ENCODE measurements around the gene CISTR.
A peak's percentile ranks its signal among the peaks of the same experiment; 100 is the strongest.
"Not testable (repeated sequence)": the region's sequence is repeated elsewhere in the genome, so short reads cannot be mapped to it uniquely, and the experiment has no call there.

The CISTR gene

GRCh38 chr12:53722450-53723041 lies 29.2 kb downstream of the CISTR start:
- H2AFZ ChIP-seq (ENCODE audit: low read length): no peak overlapping the region
- no peak overlapping the region for H3K14ac ChIP-seq (ENCODE audit: low read length)
- no peak overlapping the region for H3K23ac ChIP-seq (ENCODE audit: low read depth, low read length, poor library complexity)
- no peaks in the 10 kb centered on the region for H3K79me1 ChIP-seq (ENCODE audit: low read depth, low read length)
- no peak overlapping the region for H3K18ac ChIP-seq (ENCODE audit: low read length)
- no peak overlapping the region for H2BK5ac ChIP-seq (ENCODE audit: low read length)
- no peak overlapping the region for H2BK15ac ChIP-seq (ENCODE audit: low read length)
- no CpG with 5 or more reads among the region's 3 CpGs for WGBS, 2 donors (ENCODE audit: extremely low coverage in 2 of 2, insufficient read length in 2 of 2, insufficient replicate concordance in 1 of 2)
- no peak overlapping the region for H2BK12ac ChIP-seq (ENCODE audit: low read length)
- H3K4ac ChIP-seq (ENCODE audit: low read length): no peak overlapping the region
- peaks cover 0 to 4% of the 10 kb centered on the region in 2 donors for H3K4me1 ChIP-seq (ENCODE audit: control insufficient read depth in 2 of 2, insufficient read depth in 1 of 2, low read depth in 1 of 2, low read length in 2 of 2)
- no peak for DNase-seq (ENCODE audit: low spot score)
- no peak overlapping the region for H2AK5ac ChIP-seq (ENCODE audit: low read depth, low read length)
- no peak overlapping the region for H3K27ac ChIP-seq (replicated peaks; ENCODE audit: low read length)
- peaks cover 0 to 2% of the 10 kb centered on the region in 2 donors for H3K36me3 ChIP-seq (replicated peaks in 1 of 2; ENCODE audit: control insufficient read depth in 2 of 2, insufficient read depth in 2 of 2, low read length in 2 of 2)
- peak overlapping the region; percentile 57 for H3K9ac ChIP-seq (ENCODE audit: low read depth, low read length, poor library complexity)
- no peak overlapping the region for H3K4me2 ChIP-seq (ENCODE audit: insufficient read depth, low read length, poor library complexity, severe bottlenecking)
- H3K27me3 ChIP-seq (ENCODE audit: control insufficient read depth in 3 of 3, insufficient read depth in 3 of 3, low read depth in 1 of 3, low read length in 3 of 3): no peaks in the 10 kb centered on the region
- H3K4me3 ChIP-seq (ENCODE audit: low read length in 2 of 2): no peak overlapping the region
- H3K9me3 ChIP-seq (replicated peaks in 1 of 2; ENCODE audit: control insufficient read depth in 2 of 2, insufficient read depth in 1 of 2, low read depth in 1 of 2, low read length in 2 of 2): no peaks in the 10 kb centered on the region
- no peak overlapping the region for H4K91ac ChIP-seq (ENCODE audit: low read depth, low read length, poor library complexity)
- H4K8ac ChIP-seq (ENCODE audit: low read depth, low read length): no peak overlapping the region
- no peak overlapping the region for H2BK120ac ChIP-seq (ENCODE audit: low read depth, low read length)

- WGBS, 2 donors (ENCODE audit: extremely low coverage in 2 of 2, insufficient read length in 2 of 2, insufficient replicate concordance in 1 of 2): no CpG with 5 or more reads among the region's 1 CpG
- H3K18ac ChIP-seq (ENCODE audit: low read length): no peak overlapping the region
- H3K36me3 ChIP-seq (replicated peaks in 1 of 2; ENCODE audit: control insufficient read depth in 2 of 2, insufficient read depth in 2 of 2, low read length in 2 of 2): peaks cover 0 to 2% of the 10 kb centered on the region in 2 donors
These were observed 30.8 kb downstream of the CISTR start for GRCh38 chr12:53720946-53721345.

GRCh38 chr12:53719649-53720048 lies 32.1 kb downstream of the CISTR start:
- H3K27ac ChIP-seq (replicated peaks; ENCODE audit: low read length): no peak overlapping the region
- no peak for DNase-seq (ENCODE audit: low spot score)

More at GRCh38 chr12:53720946-53721345, 30.8 kb downstream of the CISTR start:
- H2BK12ac ChIP-seq (ENCODE audit: low read length): no peak overlapping the region
- H3K27me3 ChIP-seq (ENCODE audit: control insufficient read depth in 3 of 3, insufficient read depth in 3 of 3, low read depth in 1 of 3, low read length in 3 of 3): no peaks in the 10 kb centered on the region
- H3K9ac ChIP-seq (ENCODE audit: low read depth, low read length, poor library complexity): no peak overlapping the region
- peaks cover 0 to 1% of the 10 kb centered on the region in 2 donors for H3K4me1 ChIP-seq (ENCODE audit: control insufficient read depth in 2 of 2, insufficient read depth in 1 of 2, low read depth in 1 of 2, low read length in 2 of 2)
- no peak overlapping the region for H3K4ac ChIP-seq (ENCODE audit: low read length)
- no peak overlapping the region for H2AFZ ChIP-seq (ENCODE audit: low read length)
- H3K4me3 ChIP-seq (ENCODE audit: low read length in 2 of 2): no peak overlapping the region
- no peak overlapping the region for H2AK5ac ChIP-seq (ENCODE audit: low read depth, low read length)
- H3K27ac ChIP-seq (replicated peaks; ENCODE audit: low read length): no peak overlapping the region
- H3K4me2 ChIP-seq (ENCODE audit: insufficient read depth, low read length, poor library complexity, severe bottlenecking): no peak overlapping the region
- H3K79me1 ChIP-seq (ENCODE audit: low read depth, low read length): no peaks in the 10 kb centered on the region
- H2BK15ac ChIP-seq (ENCODE audit: low read length): no peak overlapping the region
- no peak overlapping the region for H4K91ac ChIP-seq (ENCODE audit: low read depth, low read length, poor library complexity)
- no peak overlapping the region for H3K23ac ChIP-seq (ENCODE audit: low read depth, low read length, poor library complexity)
- no peak overlapping the region for H2BK5ac ChIP-seq (ENCODE audit: low read length)
- no peak overlapping the region for H4K8ac ChIP-seq (ENCODE audit: low read depth, low read length)
- H3K9me3 ChIP-seq (replicated peaks in 1 of 2; ENCODE audit: control insufficient read depth in 2 of 2, insufficient read depth in 1 of 2, low read depth in 1 of 2, low read length in 2 of 2): no peaks in the 10 kb centered on the region
- no peak for DNase-seq (ENCODE audit: low spot score)
- H2BK120ac ChIP-seq (ENCODE audit: low read depth, low read length): no peak overlapping the region
- no peak overlapping the region for H3K14ac ChIP-seq (ENCODE audit: low read length)

GRCh38 chr12:53718567-53718966 lies 33.2 kb downstream of the CISTR start:
- not testable (repeated sequence) for H3K4me3 ChIP-seq (ENCODE audit: low read length in 2 of 2); H4K8ac ChIP-seq (ENCODE audit: low read depth, low read length); H4K91ac ChIP-seq (ENCODE audit: low read depth, low read length, poor library complexity); H2BK12ac ChIP-seq (ENCODE audit: low read length); H3K79me1 ChIP-seq (ENCODE audit: low read depth, low read length); DNase-seq (ENCODE audit: low spot score); H3K27ac ChIP-seq (replicated peaks; ENCODE audit: low read length); H3K4me1 ChIP-seq (ENCODE audit: control insufficient read depth in 2 of 2, insufficient read depth in 1 of 2, low read depth in 1 of 2, low read length in 2 of 2); H3K36me3 ChIP-seq (replicated peaks in 1 of 2; ENCODE audit: control insufficient read depth in 2 of 2, insufficient read depth in 2 of 2, low read length in 2 of 2); H2BK5ac ChIP-seq (ENCODE audit: low read length); H3K4ac ChIP-seq (ENCODE audit: low read length); H2AK5ac ChIP-seq (ENCODE audit: low read depth, low read length); H3K18ac ChIP-seq (ENCODE audit: low read length); H3K14ac ChIP-seq (ENCODE audit: low read length); H3K27me3 ChIP-seq (ENCODE audit: control insufficient read depth in 3 of 3, insufficient read depth in 3 of 3, low read depth in 1 of 3, low read length in 3 of 3); H3K4me2 ChIP-seq (ENCODE audit: insufficient read depth, low read length, poor library complexity, severe bottlenecking); H2AFZ ChIP-seq (ENCODE audit: low read length); H3K9me3 ChIP-seq (replicated peaks in 1 of 2; ENCODE audit: control insufficient read depth in 2 of 2, insufficient read depth in 1 of 2, low read depth in 1 of 2, low read length in 2 of 2); H3K23ac ChIP-seq (ENCODE audit: low read depth, low read length, poor library complexity); H3K9ac ChIP-seq (ENCODE audit: low read depth, low read length, poor library complexity); H2BK120ac ChIP-seq (ENCODE audit: low read depth, low read length); H2BK15ac ChIP-seq (ENCODE audit: low read length)
- WGBS, 2 donors (ENCODE audit: extremely low coverage in 2 of 2, insufficient read length in 2 of 2, insufficient replicate concordance in 1 of 2): no CpG with 5 or more reads among the region's 6 CpGs

More at GRCh38 chr12:53719649-53720048, 32.1 kb downstream of the CISTR start:
- Histone ChIP-seq H3K23ac (ENCODE audit: low read depth, low read length, poor library complexity) (no peak overlapping the region), H3K36me3 (replicated peaks in 1 of 2; ENCODE audit: control insufficient read depth in 2 of 2, insufficient read depth in 2 of 2, low read length in 2 of 2) (peaks cover 0 to 2% of the 10 kb centered on the region in 2 donors), H3K4ac (ENCODE audit: low read length) (no peak overlapping the region), H3K4me1 (ENCODE audit: control insufficient read depth in 2 of 2, insufficient read depth in 1 of 2, low read depth in 1 of 2, low read length in 2 of 2) (peaks cover 0 to 1% of the 10 kb centered on the region in 2 donors), H2BK12ac (ENCODE audit: low read length) (no peak overlapping the region), H3K14ac (ENCODE audit: low read length) (no peak overlapping the region), H3K4me3 (ENCODE audit: low read length in 2 of 2) (no peak overlapping the region), H2AFZ (ENCODE audit: low read length) (no peak overlapping the region), H4K91ac (ENCODE audit: low read depth, low read length, poor library complexity) (no peak overlapping the region), H3K79me1 (ENCODE audit: low read depth, low read length) (no peaks in the 10 kb centered on the region), H3K27me3 (ENCODE audit: control insufficient read depth in 3 of 3, insufficient read depth in 3 of 3, low read depth in 1 of 3, low read length in 3 of 3) (no peaks in the 10 kb centered on the region), H3K4me2 (ENCODE audit: insufficient read depth, low read length, poor library complexity, severe bottlenecking) (no peak overlapping the region), H2BK120ac (ENCODE audit: low read depth, low read length) (no peak overlapping the region), H3K18ac (ENCODE audit: low read length) (no peak overlapping the region), H2AK5ac (ENCODE audit: low read depth, low read length) (no peak overlapping the region), H2BK15ac (ENCODE audit: low read length) (no peak overlapping the region), H3K9me3 (replicated peaks in 1 of 2; ENCODE audit: control insufficient read depth in 2 of 2, insufficient read depth in 1 of 2, low read depth in 1 of 2, low read length in 2 of 2) (no peaks in the 10 kb centered on the region), H4K8ac (ENCODE audit: low read depth, low read length) (no peak overlapping the region), H3K9ac (ENCODE audit: low read depth, low read length, poor library complexity) (no peak overlapping the region), H2BK5ac (ENCODE audit: low read length) (no peak overlapping the region)
- WGBS, 2 donors (ENCODE audit: extremely low coverage in 2 of 2, insufficient read length in 2 of 2, insufficient replicate concordance in 1 of 2): no CpG with 5 or more reads among the region's 2 CpGs

Measured in neuronal stem cell (in vitro differentiated cells).